Nephron progenitor cell (in vitro differentiated cells): Measurements from ENCODE around the gene ZFAND6.

Experiments used
- DNase-seq: peaks from one replicate; pipeline ENCODE4 v3.0.0; 2021
- H3K27ac Mint-ChIP-seq: 2 replicates; pipeline ENCODE4 v1.8.0; 2021; ENCODE audit warnings: mild to moderate bottlenecking, moderate library complexity, mixed read lengths
- H3K27me3 Mint-ChIP-seq: 2 replicates; pipeline ENCODE4 v1.8.0; 2021; ENCODE audit warnings: mild to moderate bottlenecking, low read depth, mixed read lengths; ENCODE audit not compliant: poor library complexity
- H3K36me3 Mint-ChIP-seq: 2 replicates; pipeline ENCODE4 v1.8.0; 2021; ENCODE audit warnings: low read depth, mixed read lengths
- H3K4me1 Mint-ChIP-seq: 2 replicates; pipeline ENCODE4 v1.8.0; 2021; ENCODE audit warnings: mixed read lengths
- H3K4me3 Mint-ChIP-seq: 2 replicates; pipeline ENCODE4 v1.8.0; 2021; ENCODE audit warnings: mild to moderate bottlenecking, moderate library complexity, mixed read lengths
- H3K9me3 Mint-ChIP-seq: 2 replicates; pipeline ENCODE4 v1.8.0; 2021; ENCODE audit warnings: mild to moderate bottlenecking, moderate library complexity, mixed read lengths
- TF ChIP-seq, protein P1 (sequence below): fragments of 200-600 bp; sonication (generic); IDR thresholded peaks from 2 replicates; pipeline ENCODE4 v1.5.0; 2021; ENCODE audit warnings: antibody characterized with exemption

The ZFAND6 gene

GRCh38 chr15:80159301-80159700, 99.8 kb downstream of the ZFAND6 start:
- Mint-ChIP-seq H3K27ac (no peak overlapping the region), H3K4me1 (peaks cover 56% of the 10 kb centered on the region), H3K9me3 (no peaks in the 10 kb centered on the region), H3K4me3 (no peak overlapping the region), H3K27me3 (peaks cover 12% of the 10 kb centered on the region), H3K36me3 (peaks cover 53% of the 10 kb centered on the region)
- TF ChIP-seq, protein P1, sequence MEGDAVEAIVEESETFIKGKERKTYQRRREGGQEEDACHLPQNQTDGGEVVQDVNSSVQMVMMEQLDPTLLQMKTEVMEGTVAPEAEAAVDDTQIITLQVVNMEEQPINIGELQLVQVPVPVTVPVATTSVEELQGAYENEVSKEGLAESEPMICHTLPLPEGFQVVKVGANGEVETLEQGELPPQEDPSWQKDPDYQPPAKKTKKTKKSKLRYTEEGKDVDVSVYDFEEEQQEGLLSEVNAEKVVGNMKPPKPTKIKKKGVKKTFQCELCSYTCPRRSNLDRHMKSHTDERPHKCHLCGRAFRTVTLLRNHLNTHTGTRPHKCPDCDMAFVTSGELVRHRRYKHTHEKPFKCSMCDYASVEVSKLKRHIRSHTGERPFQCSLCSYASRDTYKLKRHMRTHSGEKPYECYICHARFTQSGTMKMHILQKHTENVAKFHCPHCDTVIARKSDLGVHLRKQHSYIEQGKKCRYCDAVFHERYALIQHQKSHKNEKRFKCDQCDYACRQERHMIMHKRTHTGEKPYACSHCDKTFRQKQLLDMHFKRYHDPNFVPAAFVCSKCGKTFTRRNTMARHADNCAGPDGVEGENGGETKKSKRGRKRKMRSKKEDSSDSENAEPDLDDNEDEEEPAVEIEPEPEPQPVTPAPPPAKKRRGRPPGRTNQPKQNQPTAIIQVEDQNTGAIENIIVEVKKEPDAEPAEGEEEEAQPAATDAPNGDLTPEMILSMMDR: no peak
- no peak for DNase-seq

DNA sequence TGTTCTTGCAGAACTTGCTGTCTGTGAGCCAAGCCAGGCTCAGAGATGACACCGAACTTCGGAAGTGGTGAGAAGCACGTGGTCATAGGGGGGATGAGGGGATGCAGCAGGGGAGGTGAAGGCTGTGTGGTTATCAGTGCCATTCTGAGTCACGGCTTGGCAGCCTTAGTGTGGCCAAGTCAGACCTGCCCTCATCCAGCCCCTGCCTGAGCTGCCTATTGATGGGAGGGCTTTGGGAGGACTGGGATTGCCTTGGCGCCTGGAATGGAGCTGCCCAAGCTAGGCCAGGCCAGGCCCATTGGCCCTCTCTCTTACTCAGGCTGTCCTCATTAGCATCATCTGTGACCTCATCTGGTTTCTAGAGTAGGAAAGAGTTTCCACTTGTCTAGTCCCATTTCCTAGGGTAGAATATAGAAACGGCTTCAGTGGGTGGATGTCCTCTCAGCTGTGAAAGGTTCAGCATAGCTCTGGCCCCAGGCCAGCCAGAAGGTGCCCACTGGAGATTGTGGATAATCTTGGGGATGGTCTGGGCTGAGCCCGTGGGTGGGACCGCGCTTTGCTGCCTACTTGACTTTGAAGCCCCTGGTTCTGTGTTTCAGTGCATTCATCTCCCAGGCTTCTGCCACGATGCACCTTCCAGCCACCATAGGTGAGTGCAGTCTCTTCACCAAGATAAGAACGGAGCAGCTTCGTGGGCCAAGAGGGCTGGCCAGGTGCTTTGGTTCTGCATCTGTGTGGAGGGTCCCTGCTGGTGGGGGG, 100.5 kb downstream of the ZFAND6 start:
- no peak for DNase-seq
- H3K9me3 Mint-ChIP-seq: no peaks in the 10 kb centered on the region
- H3K27ac Mint-ChIP-seq: no peak overlapping the region

DNA sequence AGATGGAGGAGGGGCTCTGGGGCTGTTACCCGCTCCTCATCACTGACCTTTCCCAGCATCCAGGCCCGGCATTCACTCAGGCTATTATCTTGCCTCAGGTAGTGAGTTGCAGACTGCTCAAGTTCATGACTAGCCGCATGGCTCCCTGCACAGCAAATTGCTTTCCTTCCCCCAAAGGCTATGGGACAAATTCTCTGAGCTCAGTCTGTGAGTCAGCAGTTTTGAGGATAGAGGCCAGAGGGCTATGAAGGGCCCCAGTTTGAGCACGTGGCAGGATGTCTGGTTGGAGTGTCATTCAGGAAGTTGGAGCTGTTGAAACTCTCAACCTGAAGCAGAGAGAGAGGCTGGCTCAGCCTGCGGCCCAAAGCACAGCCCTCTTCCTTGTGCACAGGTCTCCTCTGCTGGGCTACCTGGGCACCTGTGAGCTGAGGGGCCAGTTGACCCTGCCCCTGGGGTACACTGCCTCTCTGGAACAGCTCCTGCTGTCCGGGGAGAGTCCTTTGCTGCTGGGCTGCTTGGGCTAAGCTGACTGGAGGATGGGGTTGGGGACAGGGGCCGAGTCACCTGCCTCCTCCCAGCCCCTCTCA, 101.2 kb downstream of the ZFAND6 start:
- TF ChIP-seq, protein P1: no peak
- peaks cover 42% of the 10 kb centered on the region for H3K4me1 Mint-ChIP-seq
- no peak for DNase-seq
- no peak overlapping the region for H3K4me3 Mint-ChIP-seq
- no peaks in the 10 kb centered on the region for H3K9me3 Mint-ChIP-seq
- peaks cover 11% of the 10 kb centered on the region for H3K27me3 Mint-ChIP-seq
- H3K27ac Mint-ChIP-seq: peak overlapping the region; percentile 59
- peaks cover 60% of the 10 kb centered on the region for H3K36me3 Mint-ChIP-seq

More for the DNA sequence above, 100.5 kb downstream of the ZFAND6 start:
- peaks cover 60% of the 10 kb centered on the region for H3K36me3 Mint-ChIP-seq
- H3K27me3 Mint-ChIP-seq: peaks cover 12% of the 10 kb centered on the region
- TF ChIP-seq, protein P1: no peak
- peaks cover 49% of the 10 kb centered on the region for H3K4me1 Mint-ChIP-seq
- H3K4me3 Mint-ChIP-seq: no peak overlapping the region

GRCh38 chr15:80161468-80162016, 102.1 kb downstream of the ZFAND6 start:
- peaks cover 34% of the 10 kb centered on the region for H3K4me1 Mint-ChIP-seq

DNA sequence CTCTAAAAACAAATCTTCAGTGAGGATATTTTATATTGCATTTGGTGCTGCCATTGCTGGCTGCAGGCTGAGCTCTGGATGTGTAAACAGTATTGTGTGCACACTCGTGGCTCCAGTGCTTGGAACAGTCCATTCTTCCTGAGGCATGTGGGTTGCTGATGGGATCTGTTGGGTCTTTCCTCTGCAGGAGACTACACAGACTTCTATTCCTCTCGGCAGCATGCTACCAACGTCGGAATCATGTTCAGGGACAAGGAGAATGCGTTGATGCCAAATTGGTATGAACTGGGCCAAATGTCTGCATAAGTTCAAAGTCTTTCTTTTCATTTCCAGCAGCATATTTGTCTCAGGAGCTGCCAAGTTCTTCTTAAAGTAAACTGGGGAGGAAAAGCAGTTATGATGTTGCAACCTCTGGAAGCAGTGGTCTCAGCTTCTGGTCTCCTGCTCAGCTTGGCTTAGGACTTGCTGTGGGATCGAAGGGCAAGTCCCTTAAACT, 102.6 kb downstream of the ZFAND6 start:
- TF ChIP-seq, protein P1: no peak
- peaks cover 10% of the 10 kb centered on the region for H3K27me3 Mint-ChIP-seq
- DNase-seq: no peak

More at GRCh38 chr15:80161468-80162016, 102.1 kb downstream of the ZFAND6 start:
- no peak for DNase-seq
- Mint-ChIP-seq H3K36me3 (peaks cover 64% of the 10 kb centered on the region), H3K27me3 (peaks cover 9% of the 10 kb centered on the region), H3K27ac (peak overlapping the region; percentile 53), H3K9me3 (no peaks in the 10 kb centered on the region), H3K4me3 (no peak overlapping the region)
- TF ChIP-seq, protein P1: no peak

More for the DNA sequence above, 102.6 kb downstream of the ZFAND6 start:
- peaks cover 33% of the 10 kb centered on the region for H3K4me1 Mint-ChIP-seq
- H3K4me3 Mint-ChIP-seq: no peak overlapping the region
- H3K27ac Mint-ChIP-seq: no peak overlapping the region
- H3K9me3 Mint-ChIP-seq: no peaks in the 10 kb centered on the region
- H3K36me3 Mint-ChIP-seq: peaks cover 70% of the 10 kb centered on the region
